Chondrocyte (in vitro differentiated cells): ENCODE data around the gene RRAS. TPM values are rescaled to one million over a fixed set of nuclear protein-coding genes. Genes with fewer than 3 reads are reported as not detected.
A peak's percentile ranks its signal among the peaks of the same experiment; 100 is the strongest.

Source experiments
- DNase-seq: peaks from one replicate; pipeline ENCODE4 v3.0.0; 2021; ENCODE audit warnings: mixed read lengths, low spot score
- H3K27ac Mint-ChIP-seq: one replicate; pipeline ENCODE4 v1.8.0; 2021; ENCODE audit warnings: mild to moderate bottlenecking, moderate library complexity, mixed read lengths; ENCODE audit not compliant: unreplicated experiment
- H3K27me3 Mint-ChIP-seq: 2 replicates; pipeline ENCODE4 v1.8.0; 2021; ENCODE audit warnings: low read depth, mixed read lengths
- H3K36me3 Mint-ChIP-seq: 2 replicates; pipeline ENCODE4 v1.8.0; 2021; ENCODE audit warnings: low read depth, mixed read lengths
- H3K4me1 Mint-ChIP-seq: 2 replicates; pipeline ENCODE4 v1.8.0; 2021; ENCODE audit warnings: low read depth, mild to moderate bottlenecking, mixed read lengths
- H3K4me3 Mint-ChIP-seq: one replicate; pipeline ENCODE4 v1.8.0; 2021; ENCODE audit warnings: mild to moderate bottlenecking, moderate library complexity, mixed read lengths; ENCODE audit not compliant: unreplicated experiment
- H3K9me3 Mint-ChIP-seq: 2 replicates; pipeline ENCODE4 v1.8.0; 2021; ENCODE audit warnings: low read depth, mixed read lengths
- total RNA-seq: library from RNA; stranded (reverse); gene quantifications from 3 replicates; pipeline ENCODE4 v1.2.1, GENCODE V29; 2021
- TF ChIP-seq, protein P1 (sequence below): fragments of 200-600 bp; sonication (generic); IDR thresholded peaks from 2 replicates; pipeline ENCODE4 v1.5.0; 2021; ENCODE audit warnings: antibody characterized with exemption, mild to moderate bottlenecking, moderate library complexity

Gene RRAS
- total RNA-seq, 1 donor from 2014 or later = 113 TPM

- no peak for DNase-seq
- Mint-ChIP-seq H3K27ac (no peak overlapping the region), H3K27me3 (no peaks in the 10 kb centered on the region), H3K9me3 (no peaks in the 10 kb centered on the region), H3K4me3 (no peak overlapping the region), H3K4me1 (peaks cover 15% of the 10 kb centered on the region), H3K36me3 (peaks cover 6% of the 10 kb centered on the region)
- TF ChIP-seq, protein P1, sequence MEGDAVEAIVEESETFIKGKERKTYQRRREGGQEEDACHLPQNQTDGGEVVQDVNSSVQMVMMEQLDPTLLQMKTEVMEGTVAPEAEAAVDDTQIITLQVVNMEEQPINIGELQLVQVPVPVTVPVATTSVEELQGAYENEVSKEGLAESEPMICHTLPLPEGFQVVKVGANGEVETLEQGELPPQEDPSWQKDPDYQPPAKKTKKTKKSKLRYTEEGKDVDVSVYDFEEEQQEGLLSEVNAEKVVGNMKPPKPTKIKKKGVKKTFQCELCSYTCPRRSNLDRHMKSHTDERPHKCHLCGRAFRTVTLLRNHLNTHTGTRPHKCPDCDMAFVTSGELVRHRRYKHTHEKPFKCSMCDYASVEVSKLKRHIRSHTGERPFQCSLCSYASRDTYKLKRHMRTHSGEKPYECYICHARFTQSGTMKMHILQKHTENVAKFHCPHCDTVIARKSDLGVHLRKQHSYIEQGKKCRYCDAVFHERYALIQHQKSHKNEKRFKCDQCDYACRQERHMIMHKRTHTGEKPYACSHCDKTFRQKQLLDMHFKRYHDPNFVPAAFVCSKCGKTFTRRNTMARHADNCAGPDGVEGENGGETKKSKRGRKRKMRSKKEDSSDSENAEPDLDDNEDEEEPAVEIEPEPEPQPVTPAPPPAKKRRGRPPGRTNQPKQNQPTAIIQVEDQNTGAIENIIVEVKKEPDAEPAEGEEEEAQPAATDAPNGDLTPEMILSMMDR = no peak
Observed at GRCh38 chr19:49660338-49660961, 20.5 kb upstream of the RRAS start.

DNA sequence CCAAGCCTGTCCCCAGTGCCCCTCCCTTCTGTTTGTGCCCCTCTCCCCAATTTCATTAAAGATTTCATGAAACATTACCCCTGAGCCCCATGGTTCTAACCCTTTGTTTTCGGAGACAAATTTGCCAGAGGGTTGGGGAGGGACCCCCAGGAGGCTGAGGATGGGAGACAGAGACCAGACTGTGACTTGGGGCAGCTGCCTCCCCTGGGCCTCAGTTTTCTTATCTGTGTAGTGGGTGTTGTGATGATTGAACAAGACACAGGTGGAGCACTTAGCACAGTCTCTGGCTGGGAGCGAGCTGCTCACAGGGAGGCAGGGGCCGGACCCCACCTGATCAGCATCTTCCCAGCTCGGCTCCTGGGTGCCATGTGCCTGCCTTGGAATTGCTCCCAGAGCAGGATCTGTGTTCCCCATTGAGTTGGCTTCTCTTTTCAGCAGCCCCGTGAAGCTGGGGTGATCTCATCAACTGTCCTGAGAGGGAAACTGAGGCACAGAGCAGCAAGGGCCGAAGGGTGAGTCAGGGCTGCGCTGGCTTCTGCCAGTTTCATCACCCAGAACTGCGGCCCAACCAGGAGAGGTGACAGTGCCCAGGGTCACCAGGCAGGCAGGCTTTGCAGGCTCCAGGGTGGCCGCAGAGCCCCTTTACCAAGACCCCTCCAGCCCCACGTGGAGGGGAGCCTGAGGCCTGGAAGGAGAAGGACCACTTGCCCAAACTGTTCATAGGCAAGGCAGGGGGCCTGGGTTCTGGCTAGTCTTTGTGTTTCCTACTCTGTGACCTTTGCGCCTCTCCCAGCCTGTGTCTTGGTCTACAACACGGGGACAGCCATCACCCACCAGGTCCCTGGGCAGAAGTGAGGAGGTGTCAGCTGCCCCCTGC is 18.9 kb upstream of the RRAS start:
- Mint-ChIP-seq H3K9me3 (no peaks in the 10 kb centered on the region), H3K4me1 (peaks cover 2% of the 10 kb centered on the region), H3K27me3 (no peaks in the 10 kb centered on the region), H3K27ac (peak overlapping the region; percentile 32), H3K4me3 (no peak overlapping the region), H3K36me3 (peaks cover 15% of the 10 kb centered on the region)
- TF ChIP-seq, protein P1 = no peak
- no peak for DNase-seq

DNA sequence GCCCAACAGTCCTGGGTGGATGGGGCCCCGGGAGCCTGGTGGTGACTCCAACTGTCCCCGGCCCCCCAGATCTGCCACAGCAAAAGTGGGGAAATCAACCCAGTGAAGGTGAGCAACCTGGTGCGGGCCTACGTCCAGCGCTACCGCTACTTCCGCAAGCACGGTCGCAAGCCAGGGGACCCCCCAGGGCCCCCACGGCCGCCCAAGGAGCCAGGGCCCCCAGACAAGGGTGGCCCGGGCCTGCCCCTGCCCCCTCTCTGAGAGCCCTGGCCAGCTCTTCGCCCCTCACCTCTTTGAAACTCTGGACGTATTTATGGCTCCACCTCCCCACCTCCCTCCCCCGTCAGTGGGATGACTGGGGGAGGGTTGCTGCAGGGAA is 18.2 kb upstream of the RRAS start:
- Mint-ChIP-seq H3K27ac (no peak overlapping the region), H3K9me3 (no peaks in the 10 kb centered on the region), H3K36me3 (peaks cover 16% of the 10 kb centered on the region), H3K27me3 (no peaks in the 10 kb centered on the region), H3K4me1 (no peaks in the 10 kb centered on the region), H3K4me3 (no peak overlapping the region)
- no peak for DNase-seq
- TF ChIP-seq, protein P1 = no peak

- peak overlapping the region; percentile 33 for H3K27ac Mint-ChIP-seq
- no peak overlapping the region for H3K4me3 Mint-ChIP-seq
Observed at GRCh38 chr19:49657493-49658138, 17.7 kb upstream of the RRAS start.

More at GRCh38 chr19:49657493-49658138, 17.7 kb upstream of the RRAS start:
- no peak for DNase-seq
- no peaks in the 10 kb centered on the region for H3K27me3 Mint-ChIP-seq
- TF ChIP-seq, protein P1 = no peak
- H3K9me3 Mint-ChIP-seq = no peaks in the 10 kb centered on the region
- H3K4me1 Mint-ChIP-seq = no peaks in the 10 kb centered on the region
- H3K36me3 Mint-ChIP-seq = peaks cover 18% of the 10 kb centered on the region
